Measurements from ENCODE around the gene GFAP.

The GFAP gene

GRCh38 chr17:44931376-44931775 lies 16.1 kb upstream of the GFAP start:
- no peak for DNase-seq

- DNase-seq, result no peak
Measured at GRCh38 chr17:44930667-44931066, 15.4 kb upstream of the GFAP start.

GRCh38 chr17:44928950-44929720 lies 13.8 kb upstream of the GFAP start:
- DNase-seq, result no peak

GRCh38 chr17:44928136-44928535 lies 12.8 kb upstream of the GFAP start:
- no peak for DNase-seq

GRCh38 chr17:44927696-44928095 lies 12.4 kb upstream of the GFAP start:
- DNase-seq, result no peak

GRCh38 chr17:44926821-44927525 lies 11.7 kb upstream of the GFAP start:
- peak in 1 of 4 experiments; percentile 17 for DNase-seq

GRCh38 chr17:44925731-44926697 lies 10.7 kb upstream of the GFAP start:
- DNase-seq, result no peak

GRCh38 chr17:44924107-44924544 lies 8.8 kb upstream of the GFAP start:
- no peak for DNase-seq

- no peak for DNase-seq
Measured at GRCh38 chr17:44922746-44923470, 7.6 kb upstream of the GFAP start.

- DNase-seq, result no peak
Measured at GRCh38 chr17:44922136-44922535, 6.8 kb upstream of the GFAP start.

- DNase-seq, result no peak
Measured at GRCh38 chr17:44921122-44921882, 6.0 kb upstream of the GFAP start.

GRCh38 chr17:44920565-44920940 lies 5.3 kb upstream of the GFAP start:
- no peak for DNase-seq

GRCh38 chr17:44919885-44920564 lies 4.7 kb upstream of the GFAP start:
- DNase-seq, result peak; percentile 74 to 86 (median 83)

GRCh38 chr17:44919411-44919810 lies 4.1 kb upstream of the GFAP start:
- no peak for DNase-seq

- DNase-seq, result no peak
Measured at GRCh38 chr17:44918006-44918405, 2.7 kb upstream of the GFAP start.

GRCh38 chr17:44917456-44917855 lies 2.2 kb upstream of the GFAP start:
- no peak for DNase-seq

GRCh38 chr17:44916781-44917241 lies 1.5 kb upstream of the GFAP start:
- no peak for DNase-seq

GRCh38 chr17:44915862-44916780 lies 821 bp upstream of the GFAP start:
- DNase-seq, result peak; percentile 47 to 75 (median 70)

GRCh38 chr17:44914698-44915271 lies 515 bp downstream of the GFAP start:
- no peak for DNase-seq
